ENCODE measurements around the gene POLR1A. TPM values are rescaled to one million over a fixed set of nuclear protein-coding genes. Genes with fewer than 3 reads are reported as not detected.

The POLR1A gene
- total RNA-seq, 1 experiment from 2014 or later: 47.5 TPM

DNA sequence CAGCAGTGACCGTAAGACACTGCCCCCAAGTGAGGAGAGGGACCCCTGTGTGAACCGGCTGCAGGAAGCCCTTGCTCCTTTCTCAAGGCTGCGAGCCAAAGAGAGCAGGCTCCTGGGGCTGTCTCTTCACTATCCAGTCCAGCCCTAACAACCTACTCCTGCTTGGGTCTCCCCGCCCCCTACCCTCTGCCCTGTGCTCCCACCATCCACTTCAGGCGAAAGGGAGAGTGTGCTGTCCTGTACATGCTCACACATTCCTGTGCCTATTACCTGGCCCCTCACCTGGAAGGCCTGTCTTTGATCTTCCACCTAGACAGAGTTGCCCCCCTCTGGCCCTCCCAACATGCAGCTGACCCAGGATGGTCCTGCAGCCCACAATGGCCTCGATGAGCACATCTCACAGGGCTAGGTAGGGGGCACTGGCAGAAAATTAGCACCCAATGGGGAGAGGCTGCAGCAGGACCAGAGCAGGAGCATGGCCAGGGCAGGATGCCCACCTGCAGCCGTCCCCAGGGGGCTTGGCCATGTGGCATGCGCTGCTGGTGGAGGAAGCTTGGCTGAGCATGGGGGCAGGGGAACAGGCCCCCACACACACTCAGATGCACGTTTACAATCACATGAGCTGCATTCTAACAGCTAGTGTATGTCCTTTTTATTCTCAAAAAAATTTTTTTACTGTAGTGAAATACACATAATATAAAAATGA is 93.5 kb downstream of the POLR1A start:
- TF ChIP-seq, protein P1, sequence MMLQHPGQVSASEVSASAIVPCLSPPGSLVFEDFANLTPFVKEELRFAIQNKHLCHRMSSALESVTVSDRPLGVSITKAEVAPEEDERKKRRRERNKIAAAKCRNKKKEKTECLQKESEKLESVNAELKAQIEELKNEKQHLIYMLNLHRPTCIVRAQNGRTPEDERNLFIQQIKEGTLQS (CRISPR knock-in tag; conservative IDR thresholded peaks at IDR 0.05): no peak
- no peak for TF ChIP-seq TEAD1 (CRISPR knock-in tag; IDR thresholded peaks at IDR 0.05)
- TF ChIP-seq, protein P2, sequence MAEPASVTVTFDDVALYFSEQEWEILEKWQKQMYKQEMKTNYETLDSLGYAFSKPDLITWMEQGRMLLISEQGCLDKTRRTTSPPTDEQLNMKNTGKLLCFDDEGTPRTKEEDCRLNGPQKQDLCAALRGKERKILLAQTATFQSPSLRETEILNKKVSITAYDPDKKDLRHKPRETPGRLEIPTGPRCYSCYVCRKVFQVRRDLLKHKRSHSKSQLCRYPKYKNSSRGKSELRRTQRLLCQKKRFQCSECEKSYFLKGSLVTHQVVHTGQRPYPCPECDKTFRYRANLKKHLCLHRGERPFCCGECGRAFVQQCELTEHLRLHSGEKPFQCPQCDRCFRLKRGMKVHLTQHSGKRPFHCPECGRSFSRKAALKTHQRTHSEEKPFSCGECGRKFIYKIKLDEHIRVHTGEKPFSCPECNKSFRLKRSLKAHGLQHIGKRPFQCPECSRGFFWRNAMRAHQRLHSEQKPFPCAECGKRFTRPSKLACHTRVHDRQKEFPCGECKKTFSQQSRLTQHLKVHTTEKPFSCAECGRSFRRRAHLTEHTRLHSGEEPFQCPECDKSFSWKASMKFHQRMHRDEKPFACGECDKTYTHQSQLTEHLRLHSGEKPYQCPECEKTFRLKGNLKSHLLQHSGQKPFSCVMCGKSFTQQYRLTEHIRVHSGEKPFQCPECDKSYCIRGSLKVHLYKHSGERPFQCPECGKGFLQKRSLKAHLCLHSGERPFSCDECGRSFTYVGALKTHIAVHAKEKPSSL (CRISPR knock-in tag; conservative IDR thresholded peaks at IDR 0.05): no peak
- TF ChIP-seq CBFB (CRISPR knock-in tag; IDR thresholded peaks at IDR 0.05; ENCODE audit: low read depth): no peak
- TF ChIP-seq, protein P3, sequence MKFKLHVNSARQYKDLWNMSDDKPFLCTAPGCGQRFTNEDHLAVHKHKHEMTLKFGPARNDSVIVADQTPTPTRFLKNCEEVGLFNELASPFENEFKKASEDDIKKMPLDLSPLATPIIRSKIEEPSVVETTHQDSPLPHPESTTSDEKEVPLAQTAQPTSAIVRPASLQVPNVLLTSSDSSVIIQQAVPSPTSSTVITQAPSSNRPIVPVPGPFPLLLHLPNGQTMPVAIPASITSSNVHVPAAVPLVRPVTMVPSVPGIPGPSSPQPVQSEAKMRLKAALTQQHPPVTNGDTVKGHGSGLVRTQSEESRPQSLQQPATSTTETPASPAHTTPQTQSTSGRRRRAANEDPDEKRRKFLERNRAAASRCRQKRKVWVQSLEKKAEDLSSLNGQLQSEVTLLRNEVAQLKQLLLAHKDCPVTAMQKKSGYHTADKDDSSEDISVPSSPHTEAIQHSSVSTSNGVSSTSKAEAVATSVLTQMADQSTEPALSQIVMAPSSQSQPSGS (CRISPR knock-in tag; IDR thresholded peaks at IDR 0.05; ENCODE audit: borderline replicate concordance, low read depth): no peak
- TF ChIP-seq, protein P4, sequence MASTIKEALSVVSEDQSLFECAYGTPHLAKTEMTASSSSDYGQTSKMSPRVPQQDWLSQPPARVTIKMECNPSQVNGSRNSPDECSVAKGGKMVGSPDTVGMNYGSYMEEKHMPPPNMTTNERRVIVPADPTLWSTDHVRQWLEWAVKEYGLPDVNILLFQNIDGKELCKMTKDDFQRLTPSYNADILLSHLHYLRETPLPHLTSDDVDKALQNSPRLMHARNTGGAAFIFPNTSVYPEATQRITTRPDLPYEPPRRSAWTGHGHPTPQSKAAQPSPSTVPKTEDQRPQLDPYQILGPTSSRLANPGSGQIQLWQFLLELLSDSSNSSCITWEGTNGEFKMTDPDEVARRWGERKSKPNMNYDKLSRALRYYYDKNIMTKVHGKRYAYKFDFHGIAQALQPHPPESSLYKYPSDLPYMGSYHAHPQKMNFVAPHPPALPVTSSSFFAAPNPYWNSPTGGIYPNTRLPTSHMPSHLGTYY (CRISPR knock-in tag; IDR thresholded peaks at IDR 0.05): no peak
- TF ChIP-seq, protein P5, sequence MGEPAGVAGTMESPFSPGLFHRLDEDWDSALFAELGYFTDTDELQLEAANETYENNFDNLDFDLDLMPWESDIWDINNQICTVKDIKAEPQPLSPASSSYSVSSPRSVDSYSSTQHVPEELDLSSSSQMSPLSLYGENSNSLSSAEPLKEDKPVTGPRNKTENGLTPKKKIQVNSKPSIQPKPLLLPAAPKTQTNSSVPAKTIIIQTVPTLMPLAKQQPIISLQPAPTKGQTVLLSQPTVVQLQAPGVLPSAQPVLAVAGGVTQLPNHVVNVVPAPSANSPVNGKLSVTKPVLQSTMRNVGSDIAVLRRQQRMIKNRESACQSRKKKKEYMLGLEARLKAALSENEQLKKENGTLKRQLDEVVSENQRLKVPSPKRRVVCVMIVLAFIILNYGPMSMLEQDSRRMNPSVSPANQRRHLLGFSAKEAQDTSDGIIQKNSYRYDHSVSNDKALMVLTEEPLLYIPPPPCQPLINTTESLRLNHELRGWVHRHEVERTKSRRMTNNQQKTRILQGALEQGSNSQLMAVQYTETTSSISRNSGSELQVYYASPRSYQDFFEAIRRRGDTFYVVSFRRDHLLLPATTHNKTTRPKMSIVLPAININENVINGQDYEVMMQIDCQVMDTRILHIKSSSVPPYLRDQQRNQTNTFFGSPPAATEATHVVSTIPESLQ (CRISPR knock-in tag; IDR thresholded peaks at IDR 0.05): no peak
- TF ChIP-seq, protein P6, sequence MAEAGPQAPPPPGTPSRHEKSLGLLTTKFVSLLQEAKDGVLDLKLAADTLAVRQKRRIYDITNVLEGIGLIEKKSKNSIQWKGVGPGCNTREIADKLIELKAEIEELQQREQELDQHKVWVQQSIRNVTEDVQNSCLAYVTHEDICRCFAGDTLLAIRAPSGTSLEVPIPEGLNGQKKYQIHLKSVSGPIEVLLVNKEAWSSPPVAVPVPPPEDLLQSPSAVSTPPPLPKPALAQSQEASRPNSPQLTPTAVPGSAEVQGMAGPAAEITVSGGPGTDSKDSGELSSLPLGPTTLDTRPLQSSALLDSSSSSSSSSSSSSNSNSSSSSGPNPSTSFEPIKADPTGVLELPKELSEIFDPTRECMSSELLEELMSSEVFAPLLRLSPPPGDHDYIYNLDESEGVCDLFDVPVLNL (CRISPR knock-in tag; IDR thresholded peaks at IDR 0.05; ENCODE audit: borderline replicate concordance, low read depth): no peak
- TF ChIP-seq NR3C1 (CRISPR knock-in tag; conservative IDR thresholded peaks at IDR 0.05; ENCODE audit: low read depth): no peak
- TF ChIP-seq ZNF232 (CRISPR knock-in tag; IDR thresholded peaks at IDR 0.05): no peak
- H3K4me3 Mint-ChIP-seq: no peak overlapping the region
- ChIA-PET CTCF (interaction anchor here (0.9 to 3.2 kb wide), 2 partner anchors 10 to 185 kb away, joined by 3 to 18 read pairs; no protein-coding TSS in a partner anchor), POLR2A (no interaction called here)
- H3K9me3 Mint-ChIP-seq: peaks cover 42% of the 10 kb centered on the region
- ATAC-seq (peak; percentile 36), DNase-seq (ENCODE audit: low spot score) (no peak)
- H3K36me3 Mint-ChIP-seq: peaks cover 13% of the 10 kb centered on the region
- peaks cover 7% of the 10 kb centered on the region for H3K27me3 Mint-ChIP-seq (ENCODE audit: low read depth)
- no peak overlapping the region for H3K27ac Mint-ChIP-seq
- H3K4me1 Mint-ChIP-seq: no peaks in the 10 kb centered on the region

DNA sequence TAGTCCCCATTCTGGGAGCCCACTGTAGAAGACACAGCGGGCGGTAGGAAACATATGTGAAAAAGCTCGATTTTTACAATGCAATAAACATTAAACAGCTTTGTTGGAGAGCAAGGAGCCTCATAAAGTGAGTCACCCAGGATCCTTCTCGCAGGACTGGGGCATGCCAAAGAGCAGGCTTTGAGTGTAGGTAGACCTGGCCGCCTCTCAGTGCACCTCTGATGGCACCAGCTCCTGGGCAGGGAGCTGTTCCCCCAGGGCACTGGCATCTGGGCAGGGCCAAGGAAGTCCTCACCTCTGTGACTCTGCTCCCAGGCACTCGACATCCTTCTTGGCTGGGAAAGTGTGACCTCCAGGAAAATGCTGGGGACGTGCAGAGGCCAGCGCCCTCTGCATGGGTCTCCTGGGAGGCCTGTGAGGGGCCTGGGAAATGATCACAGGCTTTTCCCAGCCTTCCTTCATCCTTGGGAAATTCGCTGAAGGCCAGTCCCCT is 94.2 kb downstream of the POLR1A start:
- Mint-ChIP-seq H3K27me3 (ENCODE audit: low read depth) (peaks cover 7% of the 10 kb centered on the region), H3K4me1 (no peaks in the 10 kb centered on the region), H3K27ac (no peak overlapping the region), H3K36me3 (peaks cover 15% of the 10 kb centered on the region), H3K4me3 (no peak overlapping the region), H3K9me3 (peaks cover 49% of the 10 kb centered on the region)
- ChIA-PET POLR2A (no interaction called here), CTCF (interaction anchor here (3.2 kb wide), 1 partner anchor 184 kb away, joined by 18 read pairs; no protein-coding TSS in a partner anchor)
- DNase-seq (ENCODE audit: low spot score) (no peak), ATAC-seq (no peak; the same call in 1 of the 2 replicates)
- TF ChIP-seq CBFB (CRISPR knock-in tag; IDR thresholded peaks at IDR 0.05; ENCODE audit: low read depth): no peak
- no peak for TF ChIP-seq ZNF219 (CRISPR knock-in tag; IDR thresholded peaks at IDR 0.05; ENCODE audit: borderline replicate concordance)
- no peak for TF ChIP-seq SMAD3 (CRISPR knock-in tag; IDR thresholded peaks at IDR 0.05; ENCODE audit: borderline replicate concordance)
- TF ChIP-seq ZNF416 (CRISPR knock-in tag; IDR thresholded peaks at IDR 0.05): no peak
- TF ChIP-seq, protein P7, sequence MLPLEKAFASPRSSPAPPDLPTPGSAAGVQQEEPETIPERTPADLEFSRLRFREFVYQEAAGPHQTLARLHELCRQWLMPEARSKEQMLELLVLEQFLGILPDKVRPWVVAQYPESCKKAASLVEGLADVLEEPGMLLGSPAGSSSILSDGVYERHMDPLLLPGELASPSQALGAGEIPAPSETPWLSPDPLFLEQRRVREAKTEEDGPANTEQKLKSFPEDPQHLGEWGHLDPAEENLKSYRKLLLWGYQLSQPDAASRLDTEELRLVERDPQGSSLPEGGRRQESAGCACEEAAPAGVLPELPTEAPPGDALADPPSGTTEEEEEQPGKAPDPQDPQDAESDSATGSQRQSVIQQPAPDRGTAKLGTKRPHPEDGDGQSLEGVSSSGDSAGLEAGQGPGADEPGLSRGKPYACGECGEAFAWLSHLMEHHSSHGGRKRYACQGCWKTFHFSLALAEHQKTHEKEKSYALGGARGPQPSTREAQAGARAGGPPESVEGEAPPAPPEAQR (CRISPR knock-in tag; IDR thresholded peaks at IDR 0.05): no peak
- no peak for TF ChIP-seq ELF4 (CRISPR knock-in tag; IDR thresholded peaks at IDR 0.05; ENCODE audit: low read depth)
- no peak for TF ChIP-seq KAT7 (CRISPR knock-in tag; IDR thresholded peaks at IDR 0.05; ENCODE audit: borderline replicate concordance)
- no peak for TF ChIP-seq GTF2I (CRISPR knock-in tag; conservative IDR thresholded peaks at IDR 0.05)
- TF ChIP-seq, protein P8, sequence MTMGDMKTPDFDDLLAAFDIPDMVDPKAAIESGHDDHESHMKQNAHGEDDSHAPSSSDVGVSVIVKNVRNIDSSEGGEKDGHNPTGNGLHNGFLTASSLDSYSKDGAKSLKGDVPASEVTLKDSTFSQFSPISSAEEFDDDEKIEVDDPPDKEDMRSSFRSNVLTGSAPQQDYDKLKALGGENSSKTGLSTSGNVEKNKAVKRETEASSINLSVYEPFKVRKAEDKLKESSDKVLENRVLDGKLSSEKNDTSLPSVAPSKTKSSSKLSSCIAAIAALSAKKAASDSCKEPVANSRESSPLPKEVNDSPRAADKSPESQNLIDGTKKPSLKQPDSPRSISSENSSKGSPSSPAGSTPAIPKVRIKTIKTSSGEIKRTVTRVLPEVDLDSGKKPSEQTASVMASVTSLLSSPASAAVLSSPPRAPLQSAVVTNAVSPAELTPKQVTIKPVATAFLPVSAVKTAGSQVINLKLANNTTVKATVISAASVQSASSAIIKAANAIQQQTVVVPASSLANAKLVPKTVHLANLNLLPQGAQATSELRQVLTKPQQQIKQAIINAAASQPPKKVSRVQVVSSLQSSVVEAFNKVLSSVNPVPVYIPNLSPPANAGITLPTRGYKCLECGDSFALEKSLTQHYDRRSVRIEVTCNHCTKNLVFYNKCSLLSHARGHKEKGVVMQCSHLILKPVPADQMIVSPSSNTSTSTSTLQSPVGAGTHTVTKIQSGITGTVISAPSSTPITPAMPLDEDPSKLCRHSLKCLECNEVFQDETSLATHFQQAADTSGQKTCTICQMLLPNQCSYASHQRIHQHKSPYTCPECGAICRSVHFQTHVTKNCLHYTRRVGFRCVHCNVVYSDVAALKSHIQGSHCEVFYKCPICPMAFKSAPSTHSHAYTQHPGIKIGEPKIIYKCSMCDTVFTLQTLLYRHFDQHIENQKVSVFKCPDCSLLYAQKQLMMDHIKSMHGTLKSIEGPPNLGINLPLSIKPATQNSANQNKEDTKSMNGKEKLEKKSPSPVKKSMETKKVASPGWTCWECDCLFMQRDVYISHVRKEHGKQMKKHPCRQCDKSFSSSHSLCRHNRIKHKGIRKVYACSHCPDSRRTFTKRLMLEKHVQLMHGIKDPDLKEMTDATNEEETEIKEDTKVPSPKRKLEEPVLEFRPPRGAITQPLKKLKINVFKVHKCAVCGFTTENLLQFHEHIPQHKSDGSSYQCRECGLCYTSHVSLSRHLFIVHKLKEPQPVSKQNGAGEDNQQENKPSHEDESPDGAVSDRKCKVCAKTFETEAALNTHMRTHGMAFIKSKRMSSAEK (CRISPR knock-in tag; IDR thresholded peaks at IDR 0.05; ENCODE audit: borderline replicate concordance): no peak
- TF ChIP-seq FOXK1 (CRISPR knock-in tag; IDR thresholded peaks at IDR 0.05): no peak
